GM19463 (cell line): ENCODE results near the gene DMPK.
A peak's percentile ranks its signal among the peaks of the same experiment; 100 is the strongest.

Source experiments
- ATAC-seq: cut with Tn5 transposase; IDR thresholded peaks from one replicate; pipeline ENCODE4 v1.9.1; 2021; ENCODE audit warnings: mild to moderate bottlenecking, moderate library complexity; ENCODE audit not compliant: unreplicated experiment

DMPK gene

GRCh38 chr19:45789035-45789786 lies 6.9 kb upstream of the DMPK start:
- no peak for ATAC-seq

GRCh38 chr19:45786533-45786894 lies 4.2 kb upstream of the DMPK start:
- no peak for ATAC-seq

GRCh38 chr19:45785781-45786532 lies 3.7 kb upstream of the DMPK start:
- ATAC-seq = no peak

- ATAC-seq = no peak
Observed at GRCh38 chr19:45785097-45785496, 2.8 kb upstream of the DMPK start.

GRCh38 chr19:45784096-45784495 lies 1.8 kb upstream of the DMPK start:
- ATAC-seq = no peak

- no peak for ATAC-seq
Observed at GRCh38 chr19:45782820-45783785, 813 bp upstream of the DMPK start.

GRCh38 chr19:45781214-45782161 lies 802 bp downstream of the DMPK start:
- no peak for ATAC-seq

- ATAC-seq = no peak
Observed at GRCh38 chr19:45780448-45781213, 1.7 kb downstream of the DMPK start.

- no peak for ATAC-seq
Observed at GRCh38 chr19:45780146-45780447, 2.2 kb downstream of the DMPK start.

GRCh38 chr19:45779231-45780145 lies 2.8 kb downstream of the DMPK start:
- ATAC-seq = peak; percentile 93

GRCh38 chr19:45778010-45778661 lies 4.2 kb downstream of the DMPK start:
- no peak for ATAC-seq

GRCh38 chr19:45777395-45777961 lies 4.8 kb downstream of the DMPK start:
- ATAC-seq = no peak

GRCh38 chr19:45774765-45775164 lies 7.5 kb downstream of the DMPK start:
- ATAC-seq = no peak

GRCh38 chr19:45773384-45773783 lies 8.9 kb downstream of the DMPK start:
- ATAC-seq = no peak

- ATAC-seq = no peak
Observed at GRCh38 chr19:45772912-45773311, 9.4 kb downstream of the DMPK start.

GRCh38 chr19:45772130-45772840 lies 10.0 kb downstream of the DMPK start:
- ATAC-seq = no peak

GRCh38 chr19:45771311-45771933 lies 10.9 kb downstream of the DMPK start:
- no peak for ATAC-seq
